Calu3 (cell line): Measurements from ENCODE around the gene ZNF223. TPM values are rescaled to one million over a fixed set of nuclear protein-coding genes. Genes with fewer than 3 reads are reported as not detected.

ENCODE experiments used
- BruUV-seq: library from RNA; stranded (reverse); fragments of 400-500 nt; replicated peaks from 2 replicates; lab custom pipeline; 2021; lab: Mats Ljungman, UMichigan
- CTCF ChIA-PET: fragments of 300-600 bp; sonication (Branson Sonifier 250); formaldehyde crosslinking; loops from one replicate; lab custom pipeline; 2022; ENCODE audit warnings: antibody characterized with exemption; lab: Charles Lee
- DNase-seq: peaks from one replicate; pipeline ENCODE4 v3.0.0; 2022
- H3K27ac Mint-ChIP-seq: one replicate; pipeline ENCODE4 v1.8.0; 2022; ENCODE audit warnings: mixed read lengths; ENCODE audit not compliant: unreplicated experiment
- H3K27me3 Mint-ChIP-seq: one replicate; pipeline ENCODE4 v1.8.0; 2022; ENCODE audit warnings: mixed read lengths; ENCODE audit not compliant: unreplicated experiment
- H3K36me3 Mint-ChIP-seq: one replicate; pipeline ENCODE4 v1.8.0; 2022; ENCODE audit warnings: mild to moderate bottlenecking, moderate library complexity, mixed read lengths; ENCODE audit not compliant: insufficient read depth, unreplicated experiment
- H3K4me1 Mint-ChIP-seq: one replicate; pipeline ENCODE4 v1.8.0; 2022; ENCODE audit warnings: mild to moderate bottlenecking, low read depth, mixed read lengths; ENCODE audit not compliant: unreplicated experiment
- H3K4me3 Mint-ChIP-seq: one replicate; pipeline ENCODE4 v1.8.0; 2022; ENCODE audit warnings: mild to moderate bottlenecking, low read depth, moderate library complexity, mixed read lengths; ENCODE audit not compliant: unreplicated experiment
- H3K9me3 Mint-ChIP-seq: one replicate; pipeline ENCODE4 v1.8.0; 2022; ENCODE audit warnings: low read depth, mixed read lengths; ENCODE audit not compliant: unreplicated experiment
- intact Hi-C: fragments of 100-400 bp; cut with micrococcal nuclease; formaldehyde crosslinking; loops from one replicate; pipeline ENCODE4 v1.10.0; 2022; ENCODE audit not compliant: unreplicated experiment
- total RNA-seq: library from RNA; stranded (reverse); gene quantifications from 2 replicates; pipeline ENCODE4 v1.2.3, GENCODE V29; 2022
- TF ChIP-seq, protein P1 (sequence below): fragments of 200-600 bp; IDR thresholded peaks from one replicate; pipeline ENCODE4 v1.8.0; 2022; ENCODE audit warnings: antibody characterized with exemption; ENCODE audit not compliant: unreplicated experiment

The ZNF223 gene
- total RNA-seq, 1 experiment from 2014 or later: 8.7 TPM

DNA sequence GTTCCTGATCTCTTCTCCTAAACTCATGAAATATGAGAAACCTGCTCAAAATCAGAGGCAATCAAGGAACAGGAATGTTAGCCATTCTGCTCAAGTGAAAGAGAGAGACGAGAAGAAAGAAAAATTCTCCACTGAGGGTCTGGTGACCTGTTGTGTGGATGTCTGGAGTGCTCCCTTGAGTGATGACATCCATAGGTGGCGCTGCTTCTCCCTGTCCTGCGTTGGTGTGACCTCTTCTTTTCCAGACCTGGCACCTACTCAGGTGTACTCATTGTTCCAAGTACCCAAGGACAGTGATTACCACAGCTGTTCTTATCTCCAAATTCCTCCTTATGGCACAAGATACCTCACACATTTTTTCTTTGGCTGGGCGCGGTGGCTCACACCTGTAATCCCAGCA, 4.0 kb downstream of the ZNF223 start:
- H3K27ac Mint-ChIP-seq: no peak overlapping the region
- H3K9me3 Mint-ChIP-seq: peaks cover under 1% of the 10 kb centered on the region
- no TSS peak for BruUV-seq
- TF ChIP-seq, protein P1, sequence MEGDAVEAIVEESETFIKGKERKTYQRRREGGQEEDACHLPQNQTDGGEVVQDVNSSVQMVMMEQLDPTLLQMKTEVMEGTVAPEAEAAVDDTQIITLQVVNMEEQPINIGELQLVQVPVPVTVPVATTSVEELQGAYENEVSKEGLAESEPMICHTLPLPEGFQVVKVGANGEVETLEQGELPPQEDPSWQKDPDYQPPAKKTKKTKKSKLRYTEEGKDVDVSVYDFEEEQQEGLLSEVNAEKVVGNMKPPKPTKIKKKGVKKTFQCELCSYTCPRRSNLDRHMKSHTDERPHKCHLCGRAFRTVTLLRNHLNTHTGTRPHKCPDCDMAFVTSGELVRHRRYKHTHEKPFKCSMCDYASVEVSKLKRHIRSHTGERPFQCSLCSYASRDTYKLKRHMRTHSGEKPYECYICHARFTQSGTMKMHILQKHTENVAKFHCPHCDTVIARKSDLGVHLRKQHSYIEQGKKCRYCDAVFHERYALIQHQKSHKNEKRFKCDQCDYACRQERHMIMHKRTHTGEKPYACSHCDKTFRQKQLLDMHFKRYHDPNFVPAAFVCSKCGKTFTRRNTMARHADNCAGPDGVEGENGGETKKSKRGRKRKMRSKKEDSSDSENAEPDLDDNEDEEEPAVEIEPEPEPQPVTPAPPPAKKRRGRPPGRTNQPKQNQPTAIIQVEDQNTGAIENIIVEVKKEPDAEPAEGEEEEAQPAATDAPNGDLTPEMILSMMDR: no peak
- no peak for DNase-seq
- H3K4me1 Mint-ChIP-seq: peaks cover 18% of the 10 kb centered on the region
- intact Hi-C loops: no loop called here
- H3K36me3 Mint-ChIP-seq: peaks cover 15% of the 10 kb centered on the region
- CTCF ChIA-PET: interaction anchor here (0.7 kb wide), 1 partner anchor 119 kb away, joined by 5 read pairs; no protein-coding TSS in a partner anchor
- H3K4me3 Mint-ChIP-seq: no peak overlapping the region
- H3K27me3 Mint-ChIP-seq: no peaks in the 10 kb centered on the region

DNA sequence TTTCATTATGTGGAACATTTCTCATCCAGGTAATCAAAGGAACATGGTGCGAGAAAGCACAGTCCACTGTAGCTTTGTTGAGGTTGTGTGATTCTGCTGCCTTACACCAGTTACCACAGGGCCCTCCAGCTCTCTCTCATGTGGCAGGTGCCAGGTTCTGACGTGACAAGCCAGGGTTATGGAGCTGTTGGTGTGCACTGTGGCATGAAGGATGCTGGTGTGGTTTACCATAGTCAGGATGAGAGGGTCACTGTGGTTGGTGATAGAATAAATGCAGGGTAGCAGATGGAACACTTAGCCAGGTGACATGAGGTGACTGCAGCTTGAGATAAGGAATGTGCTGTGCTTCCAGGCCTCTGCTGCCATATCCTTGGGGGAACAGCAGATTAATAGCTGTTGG, 7.4 kb downstream of the ZNF223 start:
- intact Hi-C loops: no loop called here
- TF ChIP-seq, protein P1: no peak
- Mint-ChIP-seq H3K27ac (no peak overlapping the region), H3K36me3 (peaks cover 7% of the 10 kb centered on the region), H3K4me1 (no peaks in the 10 kb centered on the region), H3K4me3 (no peak overlapping the region), H3K9me3 (peaks cover 6% of the 10 kb centered on the region), H3K27me3 (no peaks in the 10 kb centered on the region)
- DNase-seq: no peak
- CTCF ChIA-PET: interaction anchor here (0.5 kb wide), 1 partner anchor 157 kb away, joined by 3 read pairs; no protein-coding TSS in a partner anchor
- BruUV-seq: no TSS peak

DNA sequence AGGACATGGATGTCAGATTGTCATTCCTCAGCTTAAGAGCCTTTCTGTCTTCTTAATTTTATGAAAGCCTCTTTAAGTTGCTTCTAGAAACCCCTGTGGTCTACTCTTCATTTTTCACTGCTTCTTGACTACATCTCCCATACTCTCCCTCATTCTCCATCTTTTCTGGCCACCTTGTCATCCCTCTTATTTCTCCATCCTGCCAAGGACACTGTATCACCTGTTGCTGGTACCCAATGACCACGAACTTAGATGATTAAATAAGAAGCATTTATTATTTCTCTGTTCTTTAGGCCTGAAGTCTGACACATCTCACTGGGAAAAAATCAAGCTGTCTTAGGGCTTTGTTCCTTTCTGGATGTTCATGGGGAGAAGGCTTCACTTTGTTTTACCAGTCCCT, 9.2 kb downstream of the ZNF223 start:
- Mint-ChIP-seq H3K9me3 (peaks cover 6% of the 10 kb centered on the region), H3K27ac (no peak overlapping the region), H3K36me3 (peaks cover 12% of the 10 kb centered on the region), H3K4me1 (no peaks in the 10 kb centered on the region), H3K27me3 (no peaks in the 10 kb centered on the region), H3K4me3 (no peak overlapping the region)
- intact Hi-C loops: no loop called here
- no peak for DNase-seq
- TF ChIP-seq, protein P1: no peak
- CTCF ChIA-PET: interaction anchor here (0.6 kb wide), 1 partner anchor 143 kb away, joined by 5 read pairs; no protein-coding TSS in a partner anchor
- no TSS peak for BruUV-seq

DNA sequence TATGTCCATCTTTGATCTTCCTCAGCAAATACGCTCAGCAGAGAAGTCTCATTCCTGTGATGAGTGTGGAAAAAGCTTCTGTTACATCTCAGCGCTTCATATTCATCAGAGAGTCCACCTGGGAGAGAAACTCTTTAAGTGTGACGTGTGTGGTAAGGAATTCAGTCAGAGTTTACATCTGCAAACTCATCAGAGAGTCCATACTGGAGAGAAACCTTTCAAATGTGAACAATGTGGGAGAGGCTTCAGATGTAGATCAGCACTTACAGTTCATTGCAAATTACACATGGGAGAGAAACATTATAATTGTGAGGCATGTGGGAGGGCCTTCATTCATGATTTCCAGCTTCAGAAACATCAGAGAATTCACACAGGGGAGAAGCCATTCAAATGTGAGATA, 14.5 kb downstream of the ZNF223 start:
- BruUV-seq: no TSS peak
- Mint-ChIP-seq H3K36me3 (peaks cover 22% of the 10 kb centered on the region), H3K27ac (no peak overlapping the region), H3K4me1 (peaks cover 5% of the 10 kb centered on the region), H3K9me3 (peaks cover 20% of the 10 kb centered on the region), H3K4me3 (no peak overlapping the region), H3K27me3 (no peaks in the 10 kb centered on the region)
- intact Hi-C loops: no loop called here
- no peak for DNase-seq
- TF ChIP-seq, protein P1: no peak
- CTCF ChIA-PET: no interaction called here
